HG03442 (cell line): ENCODE data around the gene FIGNL1.

ENCODE experiments used
- ATAC-seq: cut with Tn5 transposase; IDR thresholded peaks from one replicate; pipeline ENCODE4 v1.9.1; 2021; ENCODE audit warnings: mild to moderate bottlenecking, moderate library complexity; ENCODE audit not compliant: unreplicated experiment

FIGNL1 gene

DNA sequence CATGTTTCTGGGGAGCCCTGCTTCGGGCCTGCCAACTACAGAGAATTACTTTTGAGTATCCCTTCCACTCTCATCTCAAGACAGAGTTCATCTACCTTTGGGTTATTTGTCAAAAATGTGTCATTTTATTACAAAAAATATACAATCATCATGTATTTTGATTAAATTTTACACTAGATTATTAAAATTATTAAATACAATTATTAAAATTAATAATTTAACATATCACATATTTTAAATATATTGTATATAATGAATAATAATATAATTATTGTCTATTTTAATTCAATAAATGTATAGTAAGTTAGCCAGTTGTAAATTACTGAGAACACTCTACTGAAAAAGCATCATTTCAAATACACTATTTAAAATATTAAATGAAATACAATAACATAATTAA lies 50.9 kb downstream of the FIGNL1 start:
- ATAC-seq: no peak

DNA sequence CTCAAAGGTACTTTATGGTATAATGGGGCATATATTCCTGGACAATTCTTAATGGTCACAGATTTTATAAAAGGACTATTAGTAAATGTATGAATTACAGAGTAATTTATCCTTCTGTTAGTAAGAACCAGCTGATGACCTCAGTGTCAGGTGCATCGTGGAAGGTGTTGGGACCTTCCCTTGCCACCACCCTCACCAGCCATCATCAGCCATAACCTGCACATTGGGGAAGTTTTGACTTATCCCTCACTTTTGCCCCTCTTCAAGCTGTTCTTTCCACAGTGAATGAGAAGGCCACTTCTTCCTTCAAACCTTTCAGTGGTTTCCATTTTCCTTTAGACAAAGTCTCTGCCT lies 52.2 kb downstream of the FIGNL1 start:
- no peak for ATAC-seq

DNA sequence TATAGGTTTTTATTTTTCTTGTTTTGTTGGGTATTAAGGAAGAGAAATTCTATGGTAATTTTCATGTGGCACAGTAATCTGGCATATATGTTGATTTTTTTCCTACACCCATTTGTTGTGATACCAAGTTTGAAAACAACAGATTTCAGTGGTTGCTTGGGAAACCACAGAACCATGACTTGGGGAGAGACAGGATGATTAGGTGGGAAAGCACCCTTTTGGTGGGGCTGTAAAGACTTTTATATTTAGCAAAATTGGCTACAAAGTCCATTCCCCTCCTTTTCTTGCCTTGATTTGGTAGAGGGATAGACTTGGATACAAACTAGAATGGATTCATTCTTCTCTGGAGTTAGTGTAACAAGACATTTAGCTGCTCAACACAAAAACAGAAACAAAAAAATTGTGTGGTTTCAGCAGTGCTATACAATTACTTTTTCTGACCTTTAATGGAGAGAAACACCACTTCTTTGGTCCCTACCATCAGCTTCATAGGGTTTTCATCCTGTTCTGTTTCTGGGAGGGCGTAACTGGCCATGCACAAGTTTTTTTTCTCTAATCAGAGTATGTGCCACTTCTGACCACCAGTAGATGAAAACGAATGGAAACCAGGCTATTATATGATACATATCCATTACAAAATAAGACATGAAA lies 52.7 kb downstream of the FIGNL1 start:
- ATAC-seq: peak; percentile 71

DNA sequence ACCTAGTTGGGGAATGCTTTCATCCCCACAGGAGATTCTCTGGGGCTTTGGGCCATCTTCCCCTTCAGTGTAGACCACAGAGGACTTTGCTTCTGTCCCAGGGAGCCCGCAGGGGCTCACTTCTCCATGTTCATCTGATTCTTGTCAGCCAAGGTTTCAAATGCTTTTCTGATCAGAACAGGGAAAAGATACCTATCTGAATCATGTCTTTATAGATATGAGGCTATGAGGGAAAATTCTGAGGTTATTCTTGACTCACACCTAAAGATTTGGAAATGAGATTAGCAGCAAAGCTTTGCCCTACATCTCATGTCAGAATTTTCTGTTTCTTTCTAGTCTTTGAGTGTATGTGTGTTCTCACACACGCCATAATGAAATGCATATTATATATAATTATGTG lies 53.3 kb downstream of the FIGNL1 start:
- ATAC-seq: peak; percentile 8

DNA sequence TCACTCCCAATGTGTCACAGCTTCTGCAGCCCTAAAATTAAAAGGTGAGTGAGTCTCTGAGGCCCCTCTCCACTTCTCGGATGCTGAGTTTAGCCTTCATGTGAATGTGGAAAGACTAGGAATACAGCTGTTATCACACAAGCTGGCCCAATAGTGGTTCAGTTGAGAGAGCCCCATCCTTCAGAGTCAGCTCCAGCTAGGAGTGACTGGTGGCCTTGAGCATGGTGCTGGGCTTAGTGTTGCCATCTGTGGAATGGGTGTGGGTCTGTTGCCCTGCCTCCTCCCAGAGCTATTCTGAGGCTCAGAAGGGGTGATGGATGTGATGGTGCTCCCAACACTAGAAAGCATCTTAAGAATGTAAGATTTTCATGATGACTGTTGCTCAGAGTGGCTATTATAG lies 55.8 kb downstream of the FIGNL1 start:
- ATAC-seq: no peak
